ENCODE data around the gene DDX11.
A peak's percentile ranks its signal among the peaks of the same experiment; 100 is the strongest.
"Not testable (repeated sequence)": the region's sequence is repeated elsewhere in the genome, so short reads cannot be mapped to it uniquely, and the experiment has no call there.

The DDX11 gene

DNA sequence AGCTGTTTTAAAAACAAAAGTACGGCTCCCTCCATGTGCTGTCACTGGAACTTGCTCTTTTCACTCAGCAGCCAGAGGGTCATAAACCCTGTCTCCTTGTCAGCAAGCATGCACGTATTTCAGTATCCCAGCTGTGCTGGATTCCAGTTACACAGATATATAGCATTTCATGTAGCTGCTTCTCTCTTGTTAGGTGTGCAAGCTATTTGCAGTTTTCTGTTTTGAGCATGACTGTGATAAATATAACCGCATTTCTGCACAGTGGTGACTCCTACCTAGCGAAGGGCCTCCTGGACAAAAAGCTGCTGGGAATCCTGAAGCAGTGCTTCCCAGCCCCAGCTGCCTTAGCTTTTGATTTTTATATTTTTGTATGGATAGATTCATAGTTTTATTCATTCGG, 24.7 kb downstream of the DDX11 start:
- not testable (repeated sequence) for DNase-seq (ENCODE audit: extremely low read depth in 1 of 2, low read depth in 1 of 2)

DNA sequence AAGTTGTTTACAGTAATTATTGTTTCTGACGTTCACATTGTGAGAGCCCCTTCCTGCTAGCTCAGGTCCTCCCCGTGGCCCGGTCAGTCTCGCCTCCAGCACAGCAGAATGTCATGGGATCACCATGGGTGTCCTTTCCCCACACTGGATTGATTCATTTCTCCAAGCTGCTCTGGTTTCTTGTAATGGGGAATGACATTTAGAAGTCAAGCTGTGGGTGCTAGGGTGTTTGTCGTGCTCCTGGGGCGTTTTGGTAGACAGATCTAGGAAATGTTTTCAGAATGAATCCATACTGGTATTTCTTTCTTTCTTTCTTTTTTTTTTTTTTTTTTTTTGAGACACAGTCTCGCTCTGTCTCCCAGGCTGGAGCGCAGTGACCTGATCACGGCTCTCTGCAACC, 25.1 kb downstream of the DDX11 start:
- DNase-seq (ENCODE audit: extremely low read depth in 1 of 2, low read depth in 1 of 2) = not testable (repeated sequence)

GRCh38 chr12:31099434-31099833, 25.8 kb downstream of the DDX11 start:
- DNase-seq (ENCODE audit: extremely low read depth in 1 of 2, low read depth in 1 of 2) = not testable (repeated sequence)

DNA sequence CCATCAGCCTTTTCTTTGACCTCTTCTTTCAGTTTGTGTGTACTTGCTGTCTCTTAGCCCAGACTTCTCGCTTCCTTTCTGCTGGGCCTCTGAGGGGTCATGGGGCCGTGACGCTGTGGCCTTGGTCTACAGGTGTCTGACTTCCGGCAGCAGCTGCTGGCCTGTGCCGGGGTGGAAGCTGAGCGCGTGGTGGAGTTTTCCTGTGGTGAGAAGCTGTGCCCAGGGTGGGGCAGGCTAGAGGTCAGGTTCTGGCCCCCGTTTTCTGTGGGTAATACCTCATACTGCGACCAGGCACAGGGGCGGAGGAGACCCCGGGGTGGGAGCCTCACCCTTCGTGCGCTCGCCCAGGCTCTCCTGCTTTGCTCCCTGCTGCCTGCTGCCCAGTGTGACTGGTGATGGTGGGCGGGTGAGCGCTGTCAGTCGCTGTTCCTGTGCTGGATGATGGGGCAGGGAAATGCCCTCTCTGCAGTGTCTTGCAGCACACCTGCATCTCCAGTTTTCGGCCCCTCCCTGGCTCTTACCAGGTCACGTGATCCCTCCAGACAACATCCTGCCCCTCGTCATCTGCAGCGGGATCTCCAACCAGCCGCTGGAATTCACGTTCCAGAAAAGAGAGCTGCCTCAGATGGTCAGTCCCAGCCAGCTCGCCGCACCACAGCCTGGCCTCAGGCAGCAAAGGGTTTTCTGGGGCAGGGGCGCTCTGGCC, 27.0 kb downstream of the DDX11 start:
- not testable (repeated sequence) for DNase-seq (ENCODE audit: extremely low read depth in 1 of 2, low read depth in 1 of 2)

GRCh38 chr12:31102125-31102524, 28.5 kb downstream of the DDX11 start:
- DNase-seq (ENCODE audit: extremely low read depth in 1 of 2, low read depth in 1 of 2) = not testable (repeated sequence)

DNA sequence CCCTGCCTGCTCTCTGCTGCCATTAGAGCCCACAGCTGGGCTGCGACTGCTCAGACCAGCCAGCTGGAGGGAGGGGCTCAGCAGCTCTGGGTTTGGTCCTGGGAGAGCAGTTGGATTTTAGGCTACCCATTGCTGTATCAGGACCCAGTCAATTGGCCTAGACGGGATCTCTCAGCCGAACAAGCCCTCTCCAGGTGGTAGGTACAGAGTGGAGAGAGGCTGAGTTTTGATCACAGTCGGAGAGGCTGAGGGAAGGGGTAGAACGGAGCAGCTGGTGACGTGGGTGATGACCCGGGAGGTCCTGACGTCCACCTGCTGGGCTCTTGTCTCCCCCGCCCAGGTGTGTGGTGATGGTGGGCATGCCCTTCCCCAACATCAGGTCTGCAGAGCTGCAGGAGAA, 28.9 kb downstream of the DDX11 start:
- DNase-seq (ENCODE audit: extremely low read depth in 1 of 2, low read depth in 1 of 2) = not testable (repeated sequence)

GRCh38 chr12:31103561-31103975, 29.9 kb downstream of the DDX11 start:
- not testable (repeated sequence) for DNase-seq (ENCODE audit: extremely low read depth in 1 of 2, low read depth in 1 of 2)

DNA sequence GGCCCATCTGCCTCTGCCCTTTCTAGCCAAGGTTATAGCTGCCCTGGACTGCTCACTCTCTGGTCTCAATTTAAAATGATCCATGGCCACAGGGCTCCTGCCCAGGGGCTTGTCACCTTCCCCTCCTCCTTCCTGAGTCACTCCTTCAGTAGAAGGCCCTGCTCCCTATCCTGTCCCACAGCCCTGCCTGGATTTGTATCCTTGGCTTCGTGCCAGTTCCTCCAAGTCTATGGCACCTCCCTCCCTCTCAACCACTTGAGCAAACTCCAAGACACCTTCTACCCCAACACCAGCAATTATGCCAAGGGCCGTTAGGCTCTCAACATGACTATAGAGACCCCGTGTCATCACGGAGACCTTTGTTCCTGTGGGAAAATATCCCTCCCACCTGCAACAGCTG, 30.6 kb downstream of the DDX11 start:
- not testable (repeated sequence) for DNase-seq (ENCODE audit: extremely low read depth in 1 of 2, low read depth in 1 of 2)

- not testable (repeated sequence) for DNase-seq (ENCODE audit: extremely low read depth in 1 of 2, low read depth in 1 of 2)
Observed at GRCh38 chr12:31104773-31105172, 31.1 kb downstream of the DDX11 start.

- no peak for DNase-seq (ENCODE audit: extremely low read depth in 1 of 2, low read depth in 1 of 2)
Observed at GRCh38 chr12:31105668-31106067, 32.0 kb downstream of the DDX11 start.

GRCh38 chr12:31106101-31106803, 32.6 kb downstream of the DDX11 start:
- no peak for DNase-seq (ENCODE audit: extremely low read depth in 1 of 2, low read depth in 1 of 2)

GRCh38 chr12:31109773-31110172, 36.1 kb downstream of the DDX11 start:
- not testable (repeated sequence) for DNase-seq (ENCODE audit: extremely low read depth in 1 of 2, low read depth in 1 of 2)

DNA sequence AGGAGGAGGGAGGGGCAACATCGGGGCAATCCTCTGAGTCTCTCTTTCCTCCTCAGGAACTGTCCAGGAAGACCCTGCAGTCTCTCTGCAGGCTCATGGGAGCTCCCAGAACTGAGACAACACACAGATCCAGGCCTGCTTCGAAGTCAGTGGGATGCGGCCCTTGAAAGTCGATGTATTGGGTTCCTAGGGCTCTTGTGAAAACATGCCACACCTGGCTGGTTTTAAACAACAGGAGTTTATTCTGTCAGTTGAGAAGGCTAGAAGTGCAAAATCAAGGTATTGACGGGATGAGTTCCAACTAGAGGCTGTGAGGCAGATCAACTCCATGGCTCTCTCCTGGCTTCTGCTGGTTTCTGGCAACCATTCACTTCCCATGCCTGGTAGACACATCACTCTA, 36.6 kb downstream of the DDX11 start:
- not testable (repeated sequence) for DNase-seq (ENCODE audit: extremely low read depth in 1 of 2, low read depth in 1 of 2)

GRCh38 chr12:31115092-31115601, 41.5 kb downstream of the DDX11 start:
- not testable (repeated sequence) for DNase-seq (ENCODE audit: extremely low read depth in 1 of 2, low read depth in 1 of 2)

GRCh38 chr12:31116846-31117202, 43.2 kb downstream of the DDX11 start:
- DNase-seq (ENCODE audit: extremely low read depth in 1 of 2, low read depth in 1 of 2) = not testable (repeated sequence)

DNA sequence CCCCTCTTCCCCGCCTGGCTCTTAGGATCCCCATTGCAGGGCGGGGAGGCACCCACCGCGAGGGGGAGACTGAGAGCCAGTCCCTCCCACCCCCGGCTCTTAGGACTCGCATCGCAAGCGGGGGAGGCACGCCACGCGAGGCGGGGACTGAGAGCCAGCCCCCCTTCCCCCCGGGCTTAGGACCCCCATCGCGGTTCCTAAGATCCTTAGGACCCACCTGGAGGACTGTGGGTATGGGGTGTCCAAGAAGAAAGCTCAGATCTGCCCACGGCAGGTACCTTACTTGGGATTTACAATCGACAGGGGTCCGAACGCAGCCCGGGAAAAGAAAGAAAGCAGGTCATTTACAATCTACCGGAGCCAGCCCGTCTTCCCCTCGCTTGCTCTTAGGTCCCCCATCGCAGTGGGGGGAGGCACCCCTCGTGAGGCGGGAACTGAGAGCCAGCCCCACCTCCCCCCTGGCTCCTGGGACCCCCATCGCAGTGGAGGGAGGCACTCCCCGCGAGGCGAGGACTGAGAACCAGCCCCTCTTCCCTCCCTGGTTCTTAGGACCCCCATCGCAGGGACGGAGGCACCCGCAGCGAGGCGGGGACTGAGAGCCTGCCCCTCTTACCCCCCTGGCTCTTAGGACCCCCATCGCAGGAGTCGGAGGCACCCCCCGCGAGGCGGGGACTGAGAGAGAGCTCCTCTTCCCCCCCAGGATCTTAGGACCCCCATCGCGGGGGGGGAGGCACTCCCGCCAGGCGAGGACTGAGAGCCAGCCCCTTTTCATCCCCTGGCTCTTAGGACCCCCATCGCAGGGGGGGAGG, 43.7 kb downstream of the DDX11 start:
- peak in 1 of 2 donors; percentile 48 for DNase-seq (ENCODE audit: extremely low read depth in 1 of 2, low read depth in 1 of 2)

DNA sequence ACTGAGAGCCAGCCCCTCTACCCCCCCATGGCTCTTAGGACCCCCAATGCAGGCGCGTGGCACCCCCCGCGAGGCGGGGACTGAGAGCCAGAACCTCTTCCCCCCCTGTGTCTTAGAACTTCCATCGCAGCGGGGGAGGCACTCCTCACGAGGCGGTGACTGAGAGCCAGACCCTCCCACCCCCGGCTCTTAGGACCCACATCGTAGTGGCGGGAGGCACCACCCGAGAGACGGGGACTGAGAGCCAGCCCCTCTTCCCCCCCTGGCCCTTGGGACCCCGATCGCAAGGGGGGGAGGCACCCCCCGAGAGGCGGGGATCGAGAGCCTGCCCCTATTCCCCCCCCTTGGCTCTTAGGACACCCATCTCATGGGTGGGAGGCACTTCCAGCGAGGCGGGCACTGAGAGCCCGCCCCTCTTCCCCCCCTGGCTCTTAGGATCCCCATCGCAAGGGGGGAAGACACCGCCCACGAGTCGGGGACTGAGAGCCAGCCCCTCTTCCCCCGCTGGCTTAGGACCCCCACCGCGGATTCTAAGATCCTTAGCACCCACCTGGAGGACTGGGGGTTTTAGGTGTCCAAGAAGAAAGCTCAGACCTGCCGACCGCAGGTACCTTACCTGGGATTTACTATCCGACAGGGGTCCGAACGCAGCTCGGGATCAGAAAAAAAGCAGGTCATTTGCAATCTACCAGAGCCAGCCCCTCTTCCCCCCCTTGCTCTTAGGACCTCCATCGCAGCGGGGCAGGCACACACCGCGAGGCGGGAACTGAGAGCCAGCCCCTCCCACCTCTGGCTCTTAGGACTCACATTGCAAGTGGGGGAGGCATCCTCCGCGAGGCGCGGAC, 44.9 kb downstream of the DDX11 start:
- no peak for DNase-seq (ENCODE audit: extremely low read depth in 1 of 2, low read depth in 1 of 2)

- no peak for DNase-seq (ENCODE audit: extremely low read depth in 1 of 2, low read depth in 1 of 2)
Observed at GRCh38 chr12:31119192-31119802, 45.6 kb downstream of the DDX11 start.

GRCh38 chr12:31119803-31120211, 46.1 kb downstream of the DDX11 start:
- DNase-seq (ENCODE audit: extremely low read depth in 1 of 2, low read depth in 1 of 2) = no peak

All from activated CD8-positive, alpha-beta memory T cell treated with anti-CD3 and anti-CD28 coated beads for 1 hour (primary cell).